ENCODE data around the gene PKM.

Gene PKM

DNA sequence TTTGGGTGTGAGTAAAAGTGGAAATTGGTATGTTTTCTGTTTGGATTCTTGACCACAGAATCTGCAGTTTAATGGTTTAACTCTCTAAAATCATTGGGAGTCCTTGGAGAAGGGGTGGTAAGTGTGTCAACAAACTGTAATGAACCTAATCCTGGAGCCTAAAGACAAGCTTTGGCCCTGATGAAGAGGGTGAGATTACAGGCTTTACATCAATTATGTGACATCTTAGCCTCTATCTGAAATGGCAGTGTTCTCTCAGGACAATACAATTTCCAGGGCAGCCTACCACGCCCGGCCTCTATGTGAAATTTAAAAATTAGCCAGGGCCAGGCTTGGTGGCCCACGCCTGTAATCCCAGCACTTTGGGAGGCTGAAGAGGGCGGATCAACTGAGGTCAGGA, 4.3 kb upstream of the PKM start:
- DNase-seq (ENCODE audit: low read depth in 2 of 2): no peak

DNA sequence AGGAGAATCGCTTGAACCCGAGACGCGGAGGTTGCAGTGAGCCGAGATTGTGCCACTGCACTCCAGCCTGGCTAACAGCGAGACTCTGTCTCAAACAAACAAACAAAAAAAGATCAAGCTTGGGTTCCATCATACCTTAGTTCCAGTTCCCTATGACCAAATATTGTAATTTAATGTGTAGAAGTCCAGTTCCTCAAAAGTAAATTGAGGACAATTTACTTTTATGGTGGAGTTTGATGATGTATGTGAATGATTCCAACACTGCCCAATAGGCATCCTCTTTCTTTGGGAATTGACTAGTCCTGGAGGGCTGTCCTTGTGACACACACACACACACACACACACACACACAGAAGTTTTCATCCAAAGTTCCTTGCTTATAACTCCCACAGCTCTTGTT, 2.8 kb upstream of the PKM start:
- no peak for DNase-seq (ENCODE audit: low read depth in 2 of 2)

DNA sequence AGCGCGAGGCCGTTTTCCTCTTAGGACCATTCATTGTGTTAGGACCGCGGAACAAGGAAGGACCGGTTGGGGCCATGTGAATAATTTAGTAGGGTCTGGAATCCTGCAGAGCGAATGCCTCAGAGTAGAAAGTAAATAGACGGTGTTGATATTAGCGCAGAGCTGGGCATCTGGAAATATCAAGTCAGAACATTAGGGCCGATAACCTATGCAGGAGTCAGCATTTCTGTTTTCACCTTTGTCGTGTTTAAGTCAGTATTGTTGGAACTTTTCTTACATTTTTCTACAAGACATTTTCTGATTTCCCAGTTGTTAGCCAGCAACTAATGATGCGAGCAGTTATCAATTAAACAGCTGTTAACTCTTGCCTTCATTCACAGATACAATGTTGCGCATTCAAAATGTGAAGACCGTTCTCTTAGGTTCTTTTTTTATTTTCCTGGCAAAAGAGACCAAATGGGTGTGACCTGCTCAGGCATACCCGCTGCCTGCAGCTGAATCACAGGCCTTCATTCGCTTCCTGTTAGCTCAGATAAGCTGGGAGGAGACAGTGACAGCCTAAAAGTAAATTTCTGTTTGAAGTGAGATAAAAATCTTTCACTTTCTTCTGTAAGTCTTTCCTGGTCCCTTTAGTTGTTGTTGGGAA, 966 bp upstream of the PKM start:
- DNase-seq (ENCODE audit: low read depth in 2 of 2): no peak

DNA sequence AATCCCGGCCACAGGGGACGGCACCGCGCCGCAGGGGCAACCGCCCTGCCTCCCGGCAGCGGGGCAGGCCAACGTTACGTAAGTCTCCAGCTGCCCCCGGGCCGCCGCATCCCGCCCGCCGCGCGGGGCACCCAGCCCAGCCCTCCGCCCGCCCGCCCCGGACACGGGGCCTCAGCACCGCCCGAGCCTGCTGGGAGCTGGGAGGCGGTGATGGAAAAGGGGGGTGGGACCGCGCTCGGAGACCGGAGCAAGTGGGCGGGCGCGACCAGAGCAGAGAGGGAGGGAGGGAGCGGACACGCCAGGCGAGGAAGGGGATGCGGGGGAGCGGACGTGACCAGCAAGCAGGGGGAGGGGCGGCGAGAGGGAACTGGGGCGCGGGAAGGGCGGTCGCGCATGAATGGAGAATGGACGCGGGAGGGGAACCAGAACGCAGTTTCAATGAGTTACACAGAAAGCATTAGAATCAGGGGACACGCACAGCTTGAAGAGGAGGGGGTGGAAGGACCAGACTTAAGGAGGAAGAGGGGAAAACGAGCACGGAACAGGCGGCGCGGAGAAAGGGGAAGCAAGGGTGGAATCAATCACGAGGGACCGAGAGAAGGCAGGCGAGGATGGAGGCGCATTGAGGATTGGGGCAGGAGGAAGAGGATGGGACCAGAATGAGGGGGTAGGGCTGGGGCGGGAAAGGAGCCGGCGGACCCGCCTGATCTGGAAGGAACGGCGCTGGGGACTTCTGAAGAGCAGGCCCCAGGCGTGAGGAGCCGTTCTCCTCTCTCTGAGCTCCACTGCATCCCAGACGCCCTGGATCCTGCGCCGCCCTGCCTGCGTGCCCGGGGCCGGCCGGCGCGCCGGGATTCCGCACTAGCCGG, 559 bp downstream of the PKM start:
- DNase-seq (ENCODE audit: low read depth in 2 of 2): peak; percentile 71 to 75

DNA sequence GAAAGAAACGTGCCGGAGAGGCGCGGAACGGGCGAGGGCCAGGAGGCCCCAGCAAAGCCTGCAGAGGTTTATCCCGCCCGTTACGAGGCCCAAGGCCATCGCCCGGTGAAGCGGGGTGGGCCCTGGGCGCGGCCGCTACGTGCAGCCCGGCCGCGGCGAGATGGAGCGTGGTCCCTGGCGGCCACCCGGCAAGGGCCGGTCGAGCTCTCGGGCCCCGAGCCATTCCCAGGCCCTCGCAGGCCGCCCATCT, 1.1 kb downstream of the PKM start:
- no peak for DNase-seq (ENCODE audit: low read depth in 2 of 2)

DNA sequence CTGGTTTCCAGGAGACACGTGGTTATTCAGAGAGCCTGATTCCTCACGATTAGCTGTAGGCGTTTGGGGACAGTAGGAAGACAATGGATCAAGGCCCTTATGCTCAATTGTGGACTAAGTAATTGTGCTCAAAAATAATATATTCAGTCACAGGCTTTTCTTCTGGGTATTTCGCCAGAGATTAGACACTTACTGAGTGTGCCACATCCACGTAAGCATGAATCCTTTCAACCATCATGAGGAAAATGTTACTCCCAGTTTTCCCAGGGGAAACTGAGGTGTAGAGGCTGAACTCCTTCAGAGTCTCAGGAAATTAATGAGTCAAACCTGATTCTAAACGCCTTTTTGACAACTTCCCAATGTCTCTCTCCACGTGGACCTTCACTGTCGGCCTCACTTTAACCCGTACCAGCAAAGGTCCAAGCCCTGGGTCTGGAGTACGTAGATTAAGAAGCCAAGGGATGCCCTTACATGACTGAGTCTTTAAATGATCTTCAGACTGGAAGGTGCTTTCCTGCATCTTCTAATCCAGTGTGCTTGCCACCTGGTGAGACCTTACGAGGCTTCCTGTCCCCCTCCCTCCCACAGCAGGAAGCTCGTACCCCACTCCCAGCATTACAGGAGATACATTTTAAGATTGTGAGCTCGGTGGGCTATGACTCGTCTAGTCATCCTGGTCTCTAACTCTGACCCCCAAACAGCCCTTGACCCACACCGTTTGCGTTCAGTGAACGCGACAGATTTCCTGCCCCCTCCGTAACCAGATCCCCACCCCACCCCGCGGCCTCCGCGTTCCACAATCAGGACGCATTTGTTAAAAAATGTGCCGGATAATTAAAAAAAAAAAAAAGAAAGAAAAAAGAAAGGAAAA, 1.7 kb downstream of the PKM start:
- DNase-seq (ENCODE audit: low read depth in 2 of 2): peak in 1 of 2 donors; percentile 10

DNA sequence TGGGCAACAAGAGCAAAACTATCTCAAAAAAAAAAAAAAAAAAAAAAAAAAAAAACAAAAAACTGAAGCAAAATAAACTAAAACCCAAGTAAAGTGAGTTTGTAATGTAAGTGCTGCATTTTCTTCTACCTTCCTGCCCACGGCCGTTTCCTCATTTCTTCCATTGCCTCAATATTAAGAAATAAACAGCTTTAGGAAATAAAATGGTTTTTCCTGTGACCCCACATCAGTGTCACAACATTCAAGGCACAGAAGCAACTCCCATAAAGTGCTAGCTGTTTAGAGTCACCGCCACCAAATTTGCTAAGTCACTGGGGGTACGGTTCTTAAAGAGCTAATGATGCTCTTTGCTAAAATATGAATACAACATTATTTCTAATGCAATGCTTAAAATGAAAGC, 3.3 kb downstream of the PKM start:
- no peak for DNase-seq (ENCODE audit: low read depth in 2 of 2)

DNA sequence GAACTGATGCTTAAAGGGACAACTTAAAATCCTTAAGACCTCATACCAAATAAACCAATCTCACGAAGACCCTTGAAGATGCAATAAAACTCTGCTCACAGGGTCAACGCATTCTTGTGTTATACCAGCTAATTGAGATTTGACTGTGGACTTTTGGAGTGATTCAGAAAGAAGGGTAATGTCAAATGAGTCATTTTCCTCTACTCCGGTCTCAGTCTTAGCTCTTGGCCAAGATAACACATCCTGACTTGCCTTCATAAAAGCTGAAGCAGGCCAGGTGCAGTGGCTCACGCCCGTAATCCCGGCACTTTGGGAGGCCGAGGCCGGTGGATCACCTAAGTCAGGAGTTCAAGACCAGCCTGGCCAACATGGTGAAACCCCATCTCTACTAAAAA, 3.8 kb downstream of the PKM start:
- peak in 1 of 2 donors; percentile 18 for DNase-seq (ENCODE audit: low read depth in 2 of 2)

DNA sequence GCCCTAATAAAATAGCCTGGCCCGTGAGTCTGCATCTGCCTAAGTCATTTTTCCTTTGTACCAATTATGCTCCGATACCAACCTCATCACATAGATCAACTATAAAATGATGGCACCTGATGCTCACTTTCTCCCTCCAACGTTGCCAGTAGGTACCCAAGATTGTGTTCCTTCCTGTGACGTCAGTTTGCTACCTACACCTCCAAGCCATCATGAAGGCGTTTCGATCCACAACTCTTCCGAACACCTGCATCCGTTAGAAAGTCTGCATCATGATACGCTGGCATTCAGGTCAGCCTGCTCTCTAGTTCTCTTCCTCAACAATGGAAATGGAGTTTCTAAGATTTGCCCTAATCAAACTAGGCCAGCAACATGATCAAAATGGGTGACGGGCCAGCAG, 7.7 kb downstream of the PKM start:
- DNase-seq (ENCODE audit: low read depth in 2 of 2): no peak

DNA sequence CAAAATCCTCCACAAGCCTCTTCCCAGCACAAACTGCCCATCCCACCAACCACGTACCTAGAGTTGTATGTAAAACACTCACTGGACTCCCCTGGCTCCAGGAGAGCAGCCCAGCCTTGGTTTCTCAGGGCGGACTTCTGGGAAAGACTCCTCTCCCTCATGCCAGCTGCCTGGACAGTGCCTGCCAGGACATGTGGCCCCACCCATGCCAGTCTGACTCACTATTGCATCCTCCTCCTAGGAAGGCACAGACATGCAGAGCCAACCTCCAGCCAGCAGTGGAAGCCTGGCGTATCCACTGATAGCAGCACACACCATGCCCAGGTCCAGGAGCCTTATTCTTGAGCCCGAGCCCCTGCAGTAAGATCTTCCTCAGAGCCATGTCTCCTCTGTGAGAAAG, 8.6 kb downstream of the PKM start:
- DNase-seq (ENCODE audit: low read depth in 2 of 2): no peak

DNA sequence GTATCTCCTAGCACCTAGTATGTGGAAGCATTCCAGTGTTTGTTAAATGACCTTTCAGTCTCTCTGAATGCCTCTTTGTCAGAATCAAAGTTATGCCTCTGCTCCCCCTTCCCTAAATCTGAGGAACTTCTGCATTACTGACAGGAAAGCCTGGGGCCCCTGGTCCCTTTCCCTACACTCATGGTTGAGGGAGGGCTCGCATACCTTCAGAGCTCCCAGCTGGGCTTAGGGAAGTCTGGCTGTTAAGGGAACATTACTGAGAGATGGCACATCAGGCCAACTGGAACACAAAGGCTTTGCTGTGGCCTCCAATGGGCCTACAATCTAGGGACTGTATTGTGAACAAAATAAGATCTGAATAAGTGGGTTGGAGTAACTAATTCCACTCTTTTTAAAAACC, 10.3 kb downstream of the PKM start:
- DNase-seq (ENCODE audit: low read depth in 2 of 2): no peak

DNA sequence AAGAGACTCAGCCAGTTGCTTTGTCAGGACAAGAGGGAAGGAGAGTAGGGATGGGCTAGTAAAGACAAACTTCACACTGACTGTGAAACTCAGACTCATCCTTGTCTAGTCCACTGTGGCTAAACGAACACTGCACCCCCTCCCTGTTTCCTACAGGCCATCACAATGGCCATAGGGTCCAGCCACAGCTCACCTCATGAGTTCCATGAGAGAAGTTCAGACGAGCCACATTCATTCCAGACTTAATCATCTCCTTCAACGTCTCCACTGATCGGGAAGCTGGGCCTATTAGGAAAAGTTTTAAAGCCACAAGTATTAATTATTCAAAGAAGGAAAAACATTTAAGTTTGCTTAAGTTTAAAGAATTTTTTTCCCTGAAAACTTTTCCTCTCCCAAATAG, 13.8 kb downstream of the PKM start:
- no peak for DNase-seq (ENCODE audit: low read depth in 2 of 2)

DNA sequence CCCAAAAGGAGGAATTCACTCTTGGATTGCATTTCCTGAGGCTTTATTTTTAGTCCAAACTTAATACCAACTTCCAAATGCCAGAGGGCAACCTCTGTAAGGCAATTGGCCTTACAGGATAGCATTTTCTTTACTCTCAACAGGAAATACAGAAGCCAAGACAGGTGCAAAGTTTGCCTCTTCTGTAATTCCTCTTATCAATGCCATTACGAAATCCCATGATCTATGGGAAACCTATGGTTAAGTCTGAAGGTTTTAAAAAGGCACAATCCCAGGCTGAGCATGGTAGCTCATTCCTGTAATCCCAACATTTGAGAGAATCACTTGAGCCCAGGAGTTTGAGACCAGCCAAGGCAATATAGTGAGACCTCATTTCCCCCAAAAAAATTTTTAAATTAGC, 14.9 kb downstream of the PKM start:
- no peak for DNase-seq (ENCODE audit: low read depth in 2 of 2)

DNA sequence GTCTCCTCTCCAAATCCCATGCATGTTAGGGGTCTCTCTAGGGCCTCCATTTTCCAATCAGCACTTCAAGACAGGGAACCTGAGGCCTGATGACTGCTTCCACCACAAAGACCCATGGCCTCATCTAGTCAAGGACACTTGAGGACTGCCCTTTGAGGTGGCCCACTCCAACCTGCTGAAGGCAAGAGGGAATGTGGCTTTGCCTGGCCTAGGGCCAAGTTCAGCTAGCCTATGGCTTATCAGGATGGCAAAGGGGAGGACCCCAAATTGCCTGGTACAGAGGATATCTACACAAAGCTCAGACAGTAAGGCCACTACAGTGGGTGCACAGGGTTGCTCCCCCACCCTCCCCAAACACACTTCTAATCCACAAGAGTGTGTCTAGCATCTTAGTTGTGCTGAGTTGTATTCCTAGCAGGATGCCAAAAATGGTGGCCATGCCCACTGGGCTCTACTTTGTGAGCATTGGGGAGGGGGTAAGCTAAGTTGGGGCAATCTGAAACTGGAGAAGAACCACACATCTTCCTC, 23.4 kb downstream of the PKM start:
- DNase-seq (ENCODE audit: low read depth in 2 of 2): no peak

DNA sequence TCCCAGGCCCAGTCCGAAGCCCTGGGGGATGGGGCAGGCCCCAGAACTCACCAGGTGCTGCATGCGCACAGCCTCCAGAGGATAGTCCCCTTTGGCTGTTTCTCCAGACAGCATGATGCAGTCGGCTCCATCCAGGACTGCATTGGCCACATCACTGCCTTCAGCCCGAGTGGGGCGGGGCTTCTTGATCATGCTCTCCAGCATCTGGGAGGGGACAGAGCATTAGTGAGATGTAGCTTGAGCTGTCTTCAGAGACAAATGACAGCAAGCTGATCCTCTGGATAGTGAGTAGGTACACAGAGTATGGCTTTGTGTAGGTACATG, 24.4 kb downstream of the PKM start:
- no peak for DNase-seq (ENCODE audit: low read depth in 2 of 2)

DNA sequence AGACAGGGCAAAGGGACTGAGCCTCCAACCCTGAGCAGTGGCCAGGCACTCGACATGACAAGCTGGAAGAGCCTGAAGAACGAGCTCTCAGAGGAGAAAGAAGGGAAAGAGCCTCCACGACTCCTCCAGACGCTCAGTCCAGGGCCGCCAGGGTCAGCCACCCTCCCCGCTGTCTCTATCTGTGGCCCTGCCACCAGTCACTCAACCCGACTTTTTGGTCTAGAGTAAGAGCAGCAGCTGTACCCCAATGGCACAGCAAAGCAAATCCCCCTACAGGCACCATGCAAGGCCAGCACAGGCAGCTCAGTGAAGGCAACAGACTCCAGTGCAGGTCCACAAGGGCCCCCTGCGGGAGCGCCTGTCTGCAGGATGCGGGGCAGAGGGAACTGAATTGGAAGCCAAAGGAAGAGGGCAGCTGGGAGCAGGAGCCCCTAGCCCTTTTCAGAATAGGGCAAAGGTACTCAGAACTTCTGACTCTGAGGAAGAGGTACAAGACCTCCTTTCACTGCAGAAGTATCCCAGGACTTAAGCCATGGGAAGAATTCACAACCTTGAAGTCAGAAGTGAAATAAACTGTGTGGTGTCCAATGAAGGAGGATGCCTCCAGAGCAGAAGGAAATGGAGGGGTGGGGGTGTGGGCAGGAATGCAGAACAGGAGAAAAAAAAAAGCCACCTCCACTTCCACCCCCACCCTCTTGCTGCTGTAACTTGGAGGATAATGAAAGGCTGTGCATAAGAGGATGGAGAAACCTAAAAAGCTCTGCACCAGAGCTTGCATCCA, 24.9 kb downstream of the PKM start:
- no peak for DNase-seq (ENCODE audit: low read depth in 2 of 2)

DNA sequence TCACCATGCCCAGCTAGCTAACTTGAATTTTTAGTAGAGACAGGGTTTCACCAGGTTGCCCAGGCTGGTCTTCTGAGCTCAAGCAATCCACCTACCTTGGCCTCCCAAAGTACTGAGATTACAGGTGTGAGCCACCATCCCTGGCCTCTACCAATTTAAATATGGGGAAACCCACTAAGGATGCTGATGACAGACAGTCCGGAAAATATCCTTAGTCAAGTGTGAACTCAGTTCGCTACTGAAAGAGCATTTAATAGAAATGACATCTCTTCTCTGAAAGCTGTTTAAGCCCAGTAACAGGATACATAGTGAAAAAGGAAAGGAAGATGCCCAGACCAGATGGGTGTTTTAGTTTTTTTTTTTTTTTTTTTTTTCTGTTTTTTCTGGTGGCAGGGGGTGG, 25.7 kb downstream of the PKM start:
- DNase-seq (ENCODE audit: low read depth in 2 of 2): no peak

DNA sequence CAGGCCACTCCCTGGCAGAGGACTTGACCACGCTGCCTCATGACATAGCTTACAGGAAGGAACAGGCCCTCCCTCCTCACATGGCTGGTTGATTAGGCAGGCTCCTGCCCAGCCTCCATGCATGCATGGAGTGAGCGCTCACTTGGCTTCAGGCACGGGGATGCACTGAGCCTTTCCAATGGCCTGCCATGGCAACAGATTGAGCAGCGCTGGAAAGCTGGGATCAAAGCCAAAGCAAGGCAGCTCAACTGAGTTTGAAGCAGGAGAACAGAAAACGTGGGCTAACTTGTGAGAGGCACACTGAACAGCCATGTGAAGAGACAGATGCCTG, 27.5 kb downstream of the PKM start:
- DNase-seq (ENCODE audit: low read depth in 2 of 2): no peak

DNA sequence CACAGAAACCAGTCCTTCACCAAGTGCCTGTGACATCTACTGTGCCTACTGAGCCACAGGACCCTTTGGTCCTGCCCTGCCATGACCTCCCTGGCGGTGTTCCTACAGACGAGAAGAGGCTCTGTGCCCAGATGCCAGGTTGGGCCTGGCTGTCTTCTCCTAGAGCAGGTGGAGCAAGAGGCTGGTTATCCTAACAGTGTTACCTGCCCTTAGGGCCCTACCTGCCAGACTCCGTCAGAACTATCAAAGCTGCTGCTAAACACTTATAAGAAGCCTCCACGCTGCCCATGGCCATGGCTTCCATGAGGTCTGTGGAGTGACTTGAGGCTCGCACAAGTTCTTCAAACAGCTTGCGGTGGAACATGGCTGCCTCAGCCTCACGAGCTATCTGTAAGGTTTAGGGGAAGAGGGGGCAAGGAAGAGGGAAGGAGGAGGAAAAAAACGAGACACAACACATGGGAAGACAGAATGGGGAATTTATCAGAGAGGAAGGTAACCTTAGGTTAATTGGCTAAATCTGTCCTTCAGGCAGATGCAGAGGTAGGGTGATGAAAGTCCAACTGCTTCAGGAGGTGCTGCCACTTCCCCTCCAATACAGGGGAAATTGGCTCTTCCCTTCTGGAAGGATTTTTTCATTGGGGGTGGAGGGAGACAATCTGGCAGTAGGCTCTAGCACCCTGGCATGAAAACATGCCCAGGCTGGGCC, 28.0 kb downstream of the PKM start:
- no peak for DNase-seq (ENCODE audit: low read depth in 2 of 2)

DNA sequence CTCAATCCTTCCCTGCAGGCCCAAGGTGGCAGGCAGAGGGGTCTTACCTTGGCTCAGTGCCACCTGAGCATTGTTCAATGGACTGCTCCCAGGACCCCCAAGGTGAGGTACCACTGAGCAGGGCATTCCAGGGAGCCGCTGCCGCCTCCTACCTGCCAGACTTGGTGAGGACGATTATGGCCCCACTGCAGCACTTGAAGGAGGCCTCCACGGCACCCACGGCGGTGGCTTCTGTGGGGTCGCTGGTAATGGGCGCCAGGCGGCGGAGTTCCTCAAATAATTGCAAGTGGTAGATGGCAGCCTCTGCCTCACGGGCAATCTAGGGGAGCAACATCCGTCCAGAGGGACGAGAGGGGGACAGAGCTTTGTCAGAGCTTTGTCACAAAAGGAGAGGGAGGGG, 28.7 kb downstream of the PKM start:
- DNase-seq (ENCODE audit: low read depth in 2 of 2): no peak

DNA sequence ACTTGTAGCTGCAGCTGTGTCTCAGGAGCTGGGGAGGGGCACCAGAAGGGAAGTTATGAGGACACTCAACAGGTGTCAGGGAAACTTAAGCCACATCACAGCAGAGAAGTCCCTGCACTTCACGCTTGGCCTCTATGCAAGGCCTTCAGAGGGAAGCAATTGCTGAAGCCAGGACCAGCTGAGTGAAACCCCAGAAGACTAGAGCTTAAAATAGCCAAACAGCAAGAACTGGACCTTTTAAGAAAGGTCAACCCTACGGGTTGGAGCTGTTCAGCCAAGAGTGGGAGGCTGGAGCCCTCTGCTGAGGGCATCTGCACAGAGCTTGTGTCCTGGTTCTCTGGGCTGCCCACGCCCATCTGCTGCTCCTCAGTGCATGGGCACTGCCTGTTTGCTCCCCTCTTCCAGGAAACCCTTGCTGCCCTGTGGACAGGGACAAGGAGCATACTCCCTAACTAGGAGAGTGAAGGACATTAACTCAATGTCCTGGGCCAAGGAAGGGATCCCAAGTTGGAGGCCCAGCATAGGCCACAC, 29.5 kb downstream of the PKM start:
- DNase-seq (ENCODE audit: low read depth in 2 of 2): no peak

Data from activated CD8-positive, alpha-beta memory T cell treated with anti-CD3 and anti-CD28 coated beads for 4 hours (primary cell).